SU-DHL-6 (cell line): ENCODE results near the gene S100A5.

Experiments
- H2AFZ ChIP-seq: fragments of 200-600 bp; sonication (generic); 2 replicates; pipeline ENCODE4 v1.6.1; 2014; ENCODE audit warnings: low read depth, mild to moderate bottlenecking, moderate library complexity, mixed read lengths, antibody characterized with exemption, low read length; ENCODE audit not compliant: severe bottlenecking
- H3F3A ChIP-seq: fragments of 200-600 bp; shearing (Covaris generic); 2 replicates; pipeline ENCODE4 v1.6.0; 2016; ENCODE audit warnings: antibody characterized with exemption, mild to moderate bottlenecking; ENCODE audit not compliant: insufficient read depth
- H3K27ac ChIP-seq: fragments of 200-600 bp; sonication (generic); 2 replicates; pipeline ENCODE4 v1.5.1; 2016; ENCODE audit warnings: low read depth, mild to moderate bottlenecking, low read length, moderate library complexity, mixed read lengths
- H3K27me3 ChIP-seq: fragments of 200-600 bp; sonication (generic), shearing (Covaris generic); 2 replicates; pipeline ENCODE4 v1.6.0; 2014; ENCODE audit warnings: mild to moderate bottlenecking, low read length
- H3K36me3 ChIP-seq: fragments of 200-600 bp; sonication (generic); 2 replicates; pipeline ENCODE4 v1.6.1; 2014; ENCODE audit warnings: mild to moderate bottlenecking, low read length, mixed read lengths
- H3K4me2 ChIP-seq: fragments of 300-600, 200-600 bp; shearing (Covaris generic), sonication (generic); 2 replicates; pipeline ENCODE4 v1.6.0; 2014; ENCODE audit warnings: low read length, low read depth, mild to moderate bottlenecking; ENCODE audit not compliant: poor library complexity, severe bottlenecking
- H3K4me3 ChIP-seq: fragments of 200-600 bp; sonication (generic); 2 replicates; pipeline ENCODE4 v1.5.1; 2014; ENCODE audit warnings: antibody characterized with exemption, low read length, mild to moderate bottlenecking, mixed read lengths; ENCODE audit not compliant: insufficient read depth, poor library complexity, severe bottlenecking
- H3K79me2 ChIP-seq: fragments of 200-600 bp; sonication (generic); 2 replicates; pipeline ENCODE4 v1.6.1; 2014; ENCODE audit warnings: mild to moderate bottlenecking, low read length, moderate library complexity; ENCODE audit not compliant: insufficient read depth
- H3K9ac ChIP-seq: fragments of 200-600 bp; sonication (generic); 2 replicates; pipeline ENCODE4 v1.7.0; 2014; ENCODE audit warnings: mild to moderate bottlenecking, low read length
- H3K9me2 ChIP-seq: fragments of 200-600 bp; sonication (generic); replicated peaks from 2 replicates; pipeline ENCODE4 v1.6.1; 2014; ENCODE audit warnings: low read length; ENCODE audit not compliant: insufficient read depth
- H3K9me3 ChIP-seq: fragments of 200-600 bp; sonication (generic); 2 replicates; pipeline ENCODE4 v1.6.1; 2014; ENCODE audit warnings: low read length, mixed read lengths; ENCODE audit not compliant: insufficient read depth
- H4K20me1 ChIP-seq: fragments of 200-600 bp; sonication (generic); 2 replicates; pipeline ENCODE4 v1.6.1; 2014; ENCODE audit warnings: low read depth, mild to moderate bottlenecking, antibody characterized with exemption, low read length, moderate library complexity, mixed read lengths
- EZH2phosphoT487 ChIP-seq: fragments of 200-600 bp; sonication (generic), shearing (Covaris generic); conservative IDR thresholded peaks from 2 replicates; pipeline ENCODE4 v1.6.1; 2018; ENCODE audit warnings: mild to moderate bottlenecking, antibody characterized with exemption, low read length, moderate library complexity, mixed read lengths
- TF ChIP-seq, protein P1 (sequence below): fragments of 200-600 bp; sonication (generic); IDR thresholded peaks from one replicate; pipeline ENCODE4 v1.5.1; 2017; ENCODE audit warnings: antibody characterized with exemption, mild to moderate bottlenecking, low read length, moderate library complexity; ENCODE audit not compliant: insufficient read depth, poor library complexity, severe bottlenecking

S100A5 gene

DNA sequence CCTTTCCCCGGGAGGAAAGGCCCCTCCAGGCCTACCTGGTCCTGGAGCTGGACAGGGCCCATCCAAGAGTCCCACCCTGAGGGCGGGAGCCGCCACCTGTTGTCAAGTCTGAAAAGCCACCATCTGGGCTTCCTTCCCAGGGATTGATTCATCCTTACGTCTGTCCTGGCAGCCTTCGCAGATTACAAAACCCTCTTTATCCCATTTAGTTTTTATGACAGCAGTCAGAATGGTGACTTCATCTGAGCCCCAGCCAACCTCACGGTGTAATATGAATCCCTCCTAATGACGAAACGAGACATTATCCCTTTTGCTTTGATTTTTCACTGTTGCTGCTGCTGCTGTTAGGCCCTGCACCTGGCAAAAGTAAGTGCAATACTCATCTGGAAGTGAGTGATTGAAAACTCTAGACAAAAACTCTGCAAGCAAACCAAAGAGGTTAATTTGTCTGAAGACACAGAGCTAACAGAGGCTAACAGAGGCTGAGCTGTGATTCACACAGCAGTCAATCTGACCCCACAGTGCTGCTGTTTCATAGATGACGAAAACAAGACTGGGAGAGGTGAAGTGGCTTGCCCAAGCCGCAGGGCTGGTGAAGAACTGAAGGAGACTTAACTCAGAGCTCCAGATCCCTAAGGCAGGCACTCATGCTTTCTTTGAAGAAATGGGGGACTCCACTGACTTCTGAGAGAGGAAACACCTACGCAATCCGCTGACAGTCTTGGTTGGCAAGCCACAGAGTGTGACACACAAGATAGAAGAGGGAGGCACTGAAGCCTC, 50.3 kb downstream of the S100A5 start:
- Histone ChIP-seq H3K4me3 (no peak overlapping the region), H3K9me2 (no peaks in the 10 kb centered on the region), H3K27ac (no peak overlapping the region), H3K9me3 (no peaks in the 10 kb centered on the region), H4K20me1 (no peaks in the 10 kb centered on the region), H3K36me3 (no peaks in the 10 kb centered on the region), H3F3A (no peaks in the 10 kb centered on the region), H3K9ac (no peak overlapping the region), H3K4me2 (no peak overlapping the region), H3K27me3 (no peaks in the 10 kb centered on the region), H2AFZ (no peak overlapping the region), H3K79me2 (no peaks in the 10 kb centered on the region)
- TF ChIP-seq, protein P1, sequence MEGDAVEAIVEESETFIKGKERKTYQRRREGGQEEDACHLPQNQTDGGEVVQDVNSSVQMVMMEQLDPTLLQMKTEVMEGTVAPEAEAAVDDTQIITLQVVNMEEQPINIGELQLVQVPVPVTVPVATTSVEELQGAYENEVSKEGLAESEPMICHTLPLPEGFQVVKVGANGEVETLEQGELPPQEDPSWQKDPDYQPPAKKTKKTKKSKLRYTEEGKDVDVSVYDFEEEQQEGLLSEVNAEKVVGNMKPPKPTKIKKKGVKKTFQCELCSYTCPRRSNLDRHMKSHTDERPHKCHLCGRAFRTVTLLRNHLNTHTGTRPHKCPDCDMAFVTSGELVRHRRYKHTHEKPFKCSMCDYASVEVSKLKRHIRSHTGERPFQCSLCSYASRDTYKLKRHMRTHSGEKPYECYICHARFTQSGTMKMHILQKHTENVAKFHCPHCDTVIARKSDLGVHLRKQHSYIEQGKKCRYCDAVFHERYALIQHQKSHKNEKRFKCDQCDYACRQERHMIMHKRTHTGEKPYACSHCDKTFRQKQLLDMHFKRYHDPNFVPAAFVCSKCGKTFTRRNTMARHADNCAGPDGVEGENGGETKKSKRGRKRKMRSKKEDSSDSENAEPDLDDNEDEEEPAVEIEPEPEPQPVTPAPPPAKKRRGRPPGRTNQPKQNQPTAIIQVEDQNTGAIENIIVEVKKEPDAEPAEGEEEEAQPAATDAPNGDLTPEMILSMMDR, result no peak
- TF ChIP-seq EZH2phosphoT487, result no peak

DNA sequence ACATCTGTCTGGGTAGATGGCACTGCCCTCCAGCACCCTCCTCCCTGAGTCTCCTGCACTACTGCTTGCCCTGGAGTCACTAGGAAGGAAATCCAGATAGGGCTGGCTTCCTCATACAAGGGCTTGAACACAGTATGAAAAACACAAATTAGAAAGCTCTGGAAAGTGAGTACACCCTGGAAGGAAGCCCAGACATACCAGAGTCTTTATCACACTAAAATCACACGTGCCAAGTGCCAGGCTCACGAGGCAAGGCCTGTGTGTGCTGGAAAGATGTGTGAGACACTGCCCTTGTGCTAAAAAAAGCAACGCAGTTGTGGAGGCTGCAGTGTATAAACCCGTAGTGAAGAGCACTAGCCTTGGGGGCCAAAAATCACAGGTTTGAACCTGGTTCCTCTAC, 52.0 kb downstream of the S100A5 start:
- no peaks in the 10 kb centered on the region for H3K9me3 ChIP-seq
- no peak overlapping the region for H2AFZ ChIP-seq
- no peaks in the 10 kb centered on the region for H3K36me3 ChIP-seq
- H3K4me2 ChIP-seq, result no peak overlapping the region
- no peaks in the 10 kb centered on the region for H3K79me2 ChIP-seq
- no peak overlapping the region for H3K27ac ChIP-seq
- no peaks in the 10 kb centered on the region for H3F3A ChIP-seq
- no peaks in the 10 kb centered on the region for H3K27me3 ChIP-seq
- TF ChIP-seq, protein P1, result no peak
- TF ChIP-seq EZH2phosphoT487, result no peak
- no peaks in the 10 kb centered on the region for H3K9me2 ChIP-seq
- H4K20me1 ChIP-seq, result no peaks in the 10 kb centered on the region
- no peak overlapping the region for H3K4me3 ChIP-seq
- no peak overlapping the region for H3K9ac ChIP-seq

DNA sequence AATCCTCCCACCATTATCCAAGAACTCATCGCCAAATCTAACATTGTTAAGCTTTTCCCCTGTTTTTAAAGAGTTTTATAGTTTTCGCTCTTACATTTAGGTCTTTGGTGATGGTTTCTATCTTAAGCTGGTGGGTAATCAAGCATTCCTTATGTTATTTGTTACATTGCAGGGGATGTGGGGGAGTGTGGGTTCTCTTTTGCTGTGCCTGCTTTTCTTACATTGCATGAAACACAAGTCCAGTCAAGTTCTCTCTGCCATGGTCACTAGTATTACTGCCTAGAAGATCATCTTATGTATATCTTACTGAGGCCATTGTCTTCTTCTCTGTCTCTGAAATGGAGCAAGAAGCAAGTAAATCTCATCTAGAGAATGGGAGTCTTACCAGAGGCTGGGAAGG, 53.0 kb downstream of the S100A5 start:
- H3K4me2 ChIP-seq, result no peak overlapping the region
- TF ChIP-seq, protein P1, result no peak
- no peak for TF ChIP-seq EZH2phosphoT487
- H3F3A ChIP-seq, result no peaks in the 10 kb centered on the region
- H3K4me3 ChIP-seq, result no peak overlapping the region
- H3K27ac ChIP-seq, result no peak overlapping the region
- no peaks in the 10 kb centered on the region for H3K79me2 ChIP-seq
- H3K27me3 ChIP-seq, result no peaks in the 10 kb centered on the region
- no peaks in the 10 kb centered on the region for H3K36me3 ChIP-seq
- no peaks in the 10 kb centered on the region for H4K20me1 ChIP-seq
- H3K9ac ChIP-seq, result no peak overlapping the region
- no peaks in the 10 kb centered on the region for H3K9me2 ChIP-seq
- H2AFZ ChIP-seq, result no peak overlapping the region
- no peaks in the 10 kb centered on the region for H3K9me3 ChIP-seq
